Fibroblast of lung (primary cell): ENCODE measurements around the gene ANKRD40.

Experiments used
- CTCF ChIP-seq, 2 donors: IDR thresholded peaks in 1 of 2; conservative IDR thresholded peaks in 1 of 2; 1 replicate in 1 of 2; 2 replicates in 1 of 2; pipeline ENCODE4 v1.5.1; 2011 to 2012; ENCODE audit warnings: low read length in 2 of 2, control low read depth in 1 of 2, inconsistent platforms in 1 of 2, low read depth in 1 of 2, mild to moderate bottlenecking in 1 of 2
- EZH2 ChIP-seq: IDR thresholded peaks from 2 replicates; pipeline ENCODE4 v1.5.1; 2012; ENCODE audit warnings: low read length, control low read depth, mild to moderate bottlenecking; ENCODE audit errors: missing control alignments

GRCh38 chr17:50668838-50669581 lies 38.7 kb downstream of the ANKRD40 start:
- no peak for TF ChIP-seq CTCF (conservative IDR thresholded peaks at IDR 0.05 in 1 of 2, IDR thresholded peaks at IDR 0.05 in 1 of 2; ENCODE audit: low read depth in 1 of 2, low read length in 2 of 2)
- no peak for TF ChIP-seq EZH2
